HG03159 (cell line): ENCODE data around the gene ARHGEF4.

Source experiments
- ATAC-seq: cut with Tn5 transposase; IDR thresholded peaks from one replicate; pipeline ENCODE4 v1.9.1; 2021; ENCODE audit warnings: mild to moderate bottlenecking, moderate library complexity; ENCODE audit not compliant: unreplicated experiment

ARHGEF4 gene

GRCh38 chr2:130836501-130837174 lies at the start of gene ARHGEF4:
Gene ARHGEF4, plus strand, starts transcription at chr2:130836914. Its CDS starts 40 bp downstream, at chr2:130836954.
- ATAC-seq: no peak

- ATAC-seq: no peak
Observed at GRCh38 chr2:130787841-130788240, 48.9 kb upstream of the ARHGEF4 start.

- ATAC-seq: no peak
Observed at GRCh38 chr2:130790312-130790711, 46.4 kb upstream of the ARHGEF4 start.

- ATAC-seq: no peak
Observed at GRCh38 chr2:130790804-130791616, 45.7 kb upstream of the ARHGEF4 start.

GRCh38 chr2:130791617-130791939 lies 45.1 kb upstream of the ARHGEF4 start:
- no peak for ATAC-seq

GRCh38 chr2:130795431-130795830 lies 41.3 kb upstream of the ARHGEF4 start:
- ATAC-seq: no peak

GRCh38 chr2:130796290-130796689 lies 40.4 kb upstream of the ARHGEF4 start:
- no peak for ATAC-seq

GRCh38 chr2:130797493-130798435 lies 39.0 kb upstream of the ARHGEF4 start:
- ATAC-seq: peak; percentile 91

- no peak for ATAC-seq
Observed at GRCh38 chr2:130798472-130799218, 38.1 kb upstream of the ARHGEF4 start.

- no peak for ATAC-seq
Observed at GRCh38 chr2:130799295-130799694, 37.4 kb upstream of the ARHGEF4 start.

- no peak for ATAC-seq
Observed at GRCh38 chr2:130805613-130806012, 31.1 kb upstream of the ARHGEF4 start.

GRCh38 chr2:130806370-130806769 lies 30.3 kb upstream of the ARHGEF4 start:
- no peak for ATAC-seq

- ATAC-seq: no peak
Observed at GRCh38 chr2:130807659-130808385, 28.9 kb upstream of the ARHGEF4 start.

- no peak for ATAC-seq
Observed at GRCh38 chr2:130808482-130809268, 28.0 kb upstream of the ARHGEF4 start.

- no peak for ATAC-seq
Observed at GRCh38 chr2:130810490-130810889, 26.2 kb upstream of the ARHGEF4 start.

- ATAC-seq: no peak
Observed at GRCh38 chr2:130813722-130814121, 23.0 kb upstream of the ARHGEF4 start.

GRCh38 chr2:130814931-130815680 lies 21.6 kb upstream of the ARHGEF4 start:
- no peak for ATAC-seq

- no peak for ATAC-seq
Observed at GRCh38 chr2:130818809-130819208, 17.9 kb upstream of the ARHGEF4 start.
